GM21515 (cell line): ENCODE measurements around the gene CPT2.

Experiments used
- ATAC-seq: cut with Tn5 transposase; IDR thresholded peaks from one replicate; pipeline ENCODE4 v1.9.1; 2021; ENCODE audit not compliant: unreplicated experiment

CPT2 gene

GRCh38 chr1:53214376-53214940, 17.8 kb downstream of the CPT2 start:
- no peak for ATAC-seq

- no peak for ATAC-seq
Measured at GRCh38 chr1:53218201-53218600, 21.6 kb downstream of the CPT2 start.

- ATAC-seq = no peak
Measured at GRCh38 chr1:53219711-53220110, 23.1 kb downstream of the CPT2 start.

GRCh38 chr1:53220171-53220961, 23.7 kb downstream of the CPT2 start, which contains the start of gene CZIB:
TSS of gene CZIB (minus strand) at chr1:53220634. CDS start at chr1:53220575, 59 bp downstream.
- ATAC-seq = peak; percentile 88

GRCh38 chr1:53220962-53221286, 24.3 kb downstream of the CPT2 start:
- ATAC-seq = no peak

GRCh38 chr1:53237638-53238037, 41.0 kb downstream of the CPT2 start:
- no peak for ATAC-seq

GRCh38 chr1:53238197-53239155, 41.9 kb downstream of the CPT2 start, which contains the start of gene MAGOH:
TSS of gene MAGOH (minus strand) at chr1:53238518. CDS start at chr1:53238448, 70 bp downstream.
- peak; percentile 96 for ATAC-seq

- ATAC-seq = no peak
Measured at GRCh38 chr1:53241828-53242227, 45.2 kb downstream of the CPT2 start.

- no peak for ATAC-seq
Measured at GRCh38 chr1:53242381-53242780, 45.8 kb downstream of the CPT2 start.

- no peak for ATAC-seq
Measured at GRCh38 chr1:53244141-53244540, 47.5 kb downstream of the CPT2 start.

GRCh38 chr1:53246261-53247134, 49.9 kb downstream of the CPT2 start:
- ATAC-seq = no peak

GRCh38 chr1:53249706-53250105, 53.1 kb downstream of the CPT2 start:
- no peak for ATAC-seq

GRCh38 chr1:53250325-53250724, 53.7 kb downstream of the CPT2 start:
- no peak for ATAC-seq

- no peak for ATAC-seq
Measured at GRCh38 chr1:53254011-53254640, 57.5 kb downstream of the CPT2 start.

GRCh38 chr1:53255031-53255430, 58.4 kb downstream of the CPT2 start:
- no peak for ATAC-seq

GRCh38 chr1:53256511-53257453, 60.2 kb downstream of the CPT2 start:
- ATAC-seq = no peak

- ATAC-seq = no peak
Measured at GRCh38 chr1:53257454-53258081, 60.9 kb downstream of the CPT2 start.

- ATAC-seq = no peak
Measured at GRCh38 chr1:53258216-53258615, 61.6 kb downstream of the CPT2 start.
